ENCODE measurements around the gene LRP2.
"Not testable (repeated sequence)": the region's sequence is repeated elsewhere in the genome, so short reads cannot be mapped to it uniquely, and the experiment has no call there.

LRP2 gene

DNA sequence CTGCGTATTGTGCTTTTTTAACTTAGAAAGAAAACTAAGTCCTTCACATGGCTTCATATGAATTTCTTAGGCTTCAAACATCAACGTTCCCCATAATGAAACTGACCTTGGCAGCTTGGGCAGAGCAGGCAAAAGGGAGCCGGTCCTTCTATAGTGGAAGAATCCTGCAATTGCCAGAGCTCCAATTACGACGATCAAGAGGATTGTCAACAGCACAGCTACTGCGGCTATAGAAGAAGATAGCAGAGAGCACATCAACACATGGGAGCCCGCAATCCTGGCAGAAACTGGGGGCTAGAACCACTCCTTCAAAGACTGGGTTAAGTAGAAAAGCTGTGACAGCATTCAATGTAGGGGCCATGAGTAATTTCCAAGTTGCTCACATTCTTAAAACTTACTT is 223.2 kb downstream of the LRP2 start:
- TF ChIP-seq Cebpa-rat (IDR thresholded peaks at IDR 0.05) = no peak
- no peak overlapping the region for H3K4me3 ChIP-seq
- H3K27me3 ChIP-seq = no peaks in the 10 kb centered on the region
- H3K4me2 ChIP-seq = no peak overlapping the region
- no peak overlapping the region for H3K9ac ChIP-seq
- H3K9me3 ChIP-seq = no peaks in the 10 kb centered on the region
- peaks cover 13% of the 10 kb centered on the region for H3K4me1 ChIP-seq
- no peak overlapping the region for H3K27ac ChIP-seq
- H4K20me1 ChIP-seq = no peaks in the 10 kb centered on the region
- no peaks in the 10 kb centered on the region for H3K36me3 ChIP-seq

GRCh38 chr2:169137924-169138323 is 224.4 kb downstream of the LRP2 start:
- no peaks in the 10 kb centered on the region for H3K27me3 ChIP-seq

DNA sequence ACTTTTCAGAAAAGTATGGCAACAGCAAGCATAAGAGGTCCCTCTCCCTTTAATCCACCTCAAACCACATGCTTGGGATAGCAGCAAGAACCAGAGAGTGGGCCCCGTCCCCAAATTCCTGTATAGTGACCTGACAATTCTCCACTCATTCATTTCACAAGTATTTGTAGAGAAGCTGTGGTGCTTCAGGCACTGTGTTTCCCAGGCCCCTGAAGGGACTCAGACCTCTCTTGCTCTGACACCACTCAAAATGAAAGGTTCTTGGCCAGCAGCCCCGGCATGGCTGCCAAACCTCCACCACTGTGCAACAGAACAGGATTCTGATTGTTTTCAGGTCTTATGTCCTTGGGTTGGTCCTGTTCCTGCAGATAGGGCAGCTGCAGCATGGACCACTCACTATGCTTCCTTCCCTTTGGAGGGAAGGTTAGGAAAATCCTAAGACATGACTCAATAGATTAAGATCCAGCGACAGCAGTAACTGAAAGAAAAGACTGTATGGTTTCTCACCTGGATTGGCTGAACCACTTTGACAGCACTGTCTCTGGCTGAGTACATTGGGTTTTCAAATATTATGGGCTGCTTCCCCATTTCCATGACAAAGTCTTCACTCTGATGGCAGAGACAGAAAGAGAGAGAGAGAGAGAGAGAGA is 225.3 kb downstream of the LRP2 start:
- no peaks in the 10 kb centered on the region for H4K20me1 ChIP-seq
- peaks cover 5% of the 10 kb centered on the region for H3K4me1 ChIP-seq
- H3K9ac ChIP-seq = no peak overlapping the region
- H3K27me3 ChIP-seq = no peaks in the 10 kb centered on the region
- TF ChIP-seq Cebpa-rat (IDR thresholded peaks at IDR 0.05) = no peak
- no peak overlapping the region for H3K4me2 ChIP-seq
- no peaks in the 10 kb centered on the region for H3K36me3 ChIP-seq
- H3K4me3 ChIP-seq = no peak overlapping the region
- no peaks in the 10 kb centered on the region for H3K9me3 ChIP-seq
- no peak overlapping the region for H3K27ac ChIP-seq

More at GRCh38 chr2:169137924-169138323, 224.4 kb downstream of the LRP2 start:
- Histone ChIP-seq H3K9ac (no peak overlapping the region), H3K36me3 (no peaks in the 10 kb centered on the region), H3K27ac (no peak overlapping the region), H3K4me1 (peaks cover 13% of the 10 kb centered on the region), H4K20me1 (no peaks in the 10 kb centered on the region), H3K9me3 (no peaks in the 10 kb centered on the region), H3K4me3 (no peak overlapping the region), H3K4me2 (no peak overlapping the region)
- no peak for TF ChIP-seq Cebpa-rat (IDR thresholded peaks at IDR 0.05)

DNA sequence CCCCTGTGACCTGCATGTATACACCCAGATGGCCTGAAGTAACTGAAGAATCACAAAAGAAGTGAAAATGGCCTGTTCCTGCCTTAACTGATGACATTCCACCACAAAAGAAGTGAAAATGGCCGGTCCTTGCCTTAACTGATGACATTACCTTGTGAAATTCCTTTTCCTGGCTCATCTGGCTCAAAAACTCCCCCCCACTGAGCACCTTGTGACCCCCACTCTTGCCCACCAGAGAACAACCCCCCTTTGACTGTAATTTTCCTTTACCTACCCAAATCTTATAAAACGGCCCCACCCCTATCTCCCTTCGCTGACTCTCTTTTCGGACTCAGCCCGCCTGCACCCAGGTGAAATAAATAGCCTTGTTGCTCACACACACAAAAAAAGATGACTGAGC is 225.9 kb downstream of the LRP2 start:
- not testable (repeated sequence) for H3K9me3 ChIP-seq, H3K9ac ChIP-seq, H4K20me1 ChIP-seq, H3K36me3 ChIP-seq, H3K27me3 ChIP-seq, H3K4me2 ChIP-seq, H3K4me3 ChIP-seq, H3K4me1 ChIP-seq, H3K27ac ChIP-seq

DNA sequence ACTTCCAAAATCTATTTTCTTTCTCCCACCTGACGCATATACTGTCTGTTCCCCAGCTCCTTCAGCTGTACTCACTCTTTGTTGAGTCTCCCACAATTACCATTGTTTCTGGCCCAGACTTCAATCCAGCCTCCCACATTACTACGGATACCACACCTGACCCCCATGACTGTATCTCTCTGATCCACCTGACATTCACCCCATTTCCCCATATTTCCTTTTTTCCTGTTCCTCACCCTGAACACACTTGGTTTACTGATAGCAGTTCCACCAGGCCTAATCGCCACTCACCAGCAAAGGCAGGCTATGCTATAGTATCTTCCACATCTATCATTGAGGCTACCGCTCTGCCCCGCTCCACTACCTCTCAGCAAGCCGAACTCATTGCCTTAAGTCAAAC is 228.1 kb downstream of the LRP2 start:
- H3K9ac ChIP-seq, H3K36me3 ChIP-seq, H3K9me3 ChIP-seq, H3K4me3 ChIP-seq, H4K20me1 ChIP-seq, H3K27ac ChIP-seq, H3K4me2 ChIP-seq, H3K27me3 ChIP-seq, H3K4me1 ChIP-seq: not testable (repeated sequence)

DNA sequence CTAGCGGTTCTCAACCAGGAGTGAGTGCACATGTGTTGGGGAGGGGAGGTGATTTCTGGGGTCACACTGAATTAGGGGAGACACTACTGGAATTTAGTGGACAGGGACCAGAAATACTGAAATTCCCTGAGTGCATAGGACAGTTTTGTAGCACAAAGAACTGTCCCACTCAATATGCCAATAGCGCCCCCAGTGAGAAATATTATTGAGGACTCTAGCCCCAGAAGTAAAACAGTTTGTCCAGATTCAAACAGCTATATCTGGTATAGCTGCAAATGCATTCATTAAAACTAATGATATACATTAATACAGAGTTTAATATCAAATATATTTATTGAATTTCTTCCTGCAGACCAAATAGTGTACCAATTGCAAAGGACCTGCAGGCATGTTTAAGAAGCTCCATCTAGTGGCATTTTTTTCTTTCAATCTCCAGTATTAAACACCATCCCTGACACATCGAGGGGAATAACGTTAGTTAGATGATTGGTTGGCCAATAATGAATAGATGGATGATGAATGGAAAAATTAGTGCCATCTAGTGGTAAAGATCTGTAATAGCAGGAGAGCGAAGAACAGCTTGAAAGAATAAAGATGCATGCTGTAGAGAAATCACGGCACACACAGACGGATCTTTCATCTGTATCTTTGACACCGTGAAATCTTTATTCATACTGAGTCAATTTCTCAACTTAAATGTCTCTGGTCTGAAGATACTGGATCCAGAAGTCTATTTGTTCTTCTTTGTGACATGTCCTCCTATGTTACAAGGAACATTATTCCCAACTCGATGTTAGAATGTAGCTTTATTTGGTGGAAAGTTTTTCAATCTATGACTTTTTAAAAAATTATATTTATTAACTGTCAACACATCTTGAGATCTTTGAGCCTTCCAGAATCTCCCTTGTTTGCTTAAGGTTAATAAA is 230.5 kb downstream of the LRP2 start:
- no peak overlapping the region for H3K9ac ChIP-seq

GRCh38 chr2:169129703-169130243 is 232.6 kb downstream of the LRP2 start:
- no peak overlapping the region for H3K9ac ChIP-seq
- no peaks in the 10 kb centered on the region for H3K4me1 ChIP-seq
- no peaks in the 10 kb centered on the region for H3K36me3 ChIP-seq
- H3K4me3 ChIP-seq = no peak overlapping the region
- no peak for TF ChIP-seq Cebpa-rat (IDR thresholded peaks at IDR 0.05)
- no peak overlapping the region for H3K4me2 ChIP-seq
- no peak overlapping the region for H3K27ac ChIP-seq
- H3K27me3 ChIP-seq = no peaks in the 10 kb centered on the region
- no peaks in the 10 kb centered on the region for H4K20me1 ChIP-seq
- H3K9me3 ChIP-seq = no peaks in the 10 kb centered on the region

More for the DNA sequence above, 230.5 kb downstream of the LRP2 start:
- no peaks in the 10 kb centered on the region for H3K4me1 ChIP-seq
- H3K4me2 ChIP-seq = no peak overlapping the region
- no peaks in the 10 kb centered on the region for H4K20me1 ChIP-seq
- no peak for TF ChIP-seq Cebpa-rat (IDR thresholded peaks at IDR 0.05)
- no peak overlapping the region for H3K27ac ChIP-seq
- no peaks in the 10 kb centered on the region for H3K36me3 ChIP-seq
- H3K4me3 ChIP-seq = no peak overlapping the region
- H3K27me3 ChIP-seq = no peaks in the 10 kb centered on the region
- no peaks in the 10 kb centered on the region for H3K9me3 ChIP-seq

- H3K4me2 ChIP-seq = no peak overlapping the region
- no peaks in the 10 kb centered on the region for H3K27me3 ChIP-seq
- peaks cover 11% of the 10 kb centered on the region; the same call in 1 of the 2 replicates for H3K9me3 ChIP-seq
- no peak overlapping the region for H3K27ac ChIP-seq
- H3K4me3 ChIP-seq = no peak overlapping the region
- no peak for TF ChIP-seq Cebpa-rat (IDR thresholded peaks at IDR 0.05)
- no peaks in the 10 kb centered on the region for H3K36me3 ChIP-seq
- H4K20me1 ChIP-seq = no peaks in the 10 kb centered on the region
- H3K9ac ChIP-seq = no peak overlapping the region
- peaks cover 7% of the 10 kb centered on the region; the same call in 1 of the 2 replicates for H3K4me1 ChIP-seq
Observed at GRCh38 chr2:169119851-169120250, 242.5 kb downstream of the LRP2 start.

DNA sequence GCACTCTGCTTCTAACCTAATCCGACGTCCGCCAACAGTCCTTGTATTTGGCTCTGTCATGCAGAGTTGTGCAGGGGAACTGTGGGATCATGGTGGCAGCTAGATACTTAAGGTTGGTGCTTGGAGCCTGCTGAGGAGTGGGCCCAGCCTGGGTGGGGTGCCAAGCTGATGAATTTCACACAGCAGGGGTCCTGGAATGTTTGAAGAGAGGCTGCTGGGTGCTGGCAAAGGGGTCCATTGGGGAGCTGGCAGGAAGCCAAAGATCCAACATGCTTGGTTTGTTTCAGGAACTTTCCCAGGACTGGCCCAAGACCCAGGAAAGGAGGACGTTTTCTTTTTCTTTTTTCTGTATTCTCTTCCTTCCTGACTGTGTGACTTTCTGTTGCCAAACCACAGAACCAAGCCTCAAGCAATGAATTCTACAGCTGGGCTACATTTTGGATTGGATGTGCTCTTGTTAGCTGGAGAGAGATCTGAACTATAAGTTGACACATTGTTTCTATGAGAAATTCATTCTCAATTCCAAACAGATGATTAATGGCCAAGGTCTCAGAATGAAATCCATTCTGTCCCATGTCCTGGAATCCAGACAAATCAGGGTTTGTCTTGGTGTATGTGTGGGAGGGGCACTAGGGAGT is 243.1 kb downstream of the LRP2 start:
- Histone ChIP-seq H3K9ac (no peak overlapping the region), H3K4me1 (peaks cover 7% of the 10 kb centered on the region; the same call in 1 of the 2 replicates), H3K36me3 (no peaks in the 10 kb centered on the region), H3K4me2 (peak overlapping the region; percentile 18; the same call in 1 of the 2 replicates), H3K27ac (no peak overlapping the region), H4K20me1 (no peaks in the 10 kb centered on the region), H3K4me3 (no peak overlapping the region), H3K27me3 (no peaks in the 10 kb centered on the region), H3K9me3 (peaks cover 11% of the 10 kb centered on the region; the same call in 1 of the 2 replicates)
- TF ChIP-seq Cebpa-rat (IDR thresholded peaks at IDR 0.05) = no peak
